Stimulated activated CD4-positive, alpha-beta T cell treated with anti-CD3 and anti-CD28 coated beads, TNF-alpha, amount 100 ng/mL, for 48 hours (primary cell): ENCODE data around the gene FAM98A.

Experiments
- DNase-seq, 3 donors: peaks; one replicate each; pipeline ENCODE4 v3.0.0-alpha.2; 2020; ENCODE audit warnings: low read depth in 3 of 3

Gene FAM98A

GRCh38 chr2:33597026-33597425 is 2.1 kb downstream of the FAM98A start:
- no peak for DNase-seq

GRCh38 chr2:33595385-33595784 is 3.7 kb downstream of the FAM98A start:
- no peak for DNase-seq

- DNase-seq, result no peak
Measured at GRCh38 chr2:33589444-33589843, 9.7 kb downstream of the FAM98A start.

- no peak for DNase-seq
Measured at GRCh38 chr2:33588232-33588631, 10.9 kb downstream of the FAM98A start.

GRCh38 chr2:33586766-33587165 is 12.3 kb downstream of the FAM98A start:
- DNase-seq, result no peak

GRCh38 chr2:33583194-33583938 is 15.7 kb downstream of the FAM98A start:
- no peak for DNase-seq

- DNase-seq, result no peak
Measured at GRCh38 chr2:33581872-33582271, 17.2 kb downstream of the FAM98A start.

GRCh38 chr2:33579227-33579626 is 19.9 kb downstream of the FAM98A start:
- no peak for DNase-seq

- no peak for DNase-seq
Measured at GRCh38 chr2:33577668-33578067, 21.4 kb downstream of the FAM98A start.

- DNase-seq, result no peak
Measured at GRCh38 chr2:33577084-33577483, 22.0 kb downstream of the FAM98A start.

GRCh38 chr2:33573657-33574056 is 25.4 kb downstream of the FAM98A start:
- DNase-seq, result no peak

GRCh38 chr2:33570681-33571080 is 28.4 kb downstream of the FAM98A start:
- no peak for DNase-seq

- DNase-seq, result no peak
Measured at GRCh38 chr2:33561872-33562271, 37.2 kb downstream of the FAM98A start.

GRCh38 chr2:33560017-33560416 is 39.1 kb downstream of the FAM98A start:
- DNase-seq, result no peak

GRCh38 chr2:33559328-33559727 is 39.8 kb downstream of the FAM98A start:
- no peak for DNase-seq

- DNase-seq, result no peak
Measured at GRCh38 chr2:33555681-33556080, 43.4 kb downstream of the FAM98A start.

- no peak for DNase-seq
Measured at GRCh38 chr2:33552758-33553461, 46.2 kb downstream of the FAM98A start.

- no peak for DNase-seq
Measured at GRCh38 chr2:33550206-33550605, 48.9 kb downstream of the FAM98A start.

- no peak for DNase-seq
Measured at GRCh38 chr2:33541243-33541642, 57.9 kb downstream of the FAM98A start.

- no peak for DNase-seq
Measured at GRCh38 chr2:33535421-33535820, 63.7 kb downstream of the FAM98A start.
